ENCODE results near the gene GABRB1.

GRCh38 chr4:47207555-47207954 lies 176.2 kb downstream of the GABRB1 start:
- TF ChIP-seq OSR1 (CRISPR knock-in tag; IDR thresholded peaks at IDR 0.05) (no peak), ZNF565 (CRISPR knock-in tag; conservative IDR thresholded peaks at IDR 0.05; ENCODE audit: low read depth) (no peak), ESRRG (CRISPR knock-in tag; IDR thresholded peaks at IDR 0.05) (no peak), GLIS3 (CRISPR knock-in tag; IDR thresholded peaks at IDR 0.05) (no peak), ARNTL (CRISPR knock-in tag; IDR thresholded peaks at IDR 0.05; ENCODE audit: borderline replicate concordance, low read depth) (no peak), PATZ1 (CRISPR knock-in tag; IDR thresholded peaks at IDR 0.05; ENCODE audit: borderline replicate concordance) (no peak), ZNF70 (CRISPR knock-in tag; IDR thresholded peaks at IDR 0.05) (no peak)

All from SK-N-SH treated with all-trans-retinoic acid at 6 μM for 48 hours (cell line).